Activated T-cell treated with anti-CD3 and anti-CD28 coated beads, Interleukin-2, amount 50 U/mL, for 72 hours (primary cell): ENCODE results near the gene ST6GAL1. TPM values are rescaled to one million over a fixed set of nuclear protein-coding genes. Genes with fewer than 3 reads are reported as not detected.
"Not testable (repeated sequence)": the region's sequence is repeated elsewhere in the genome, so short reads cannot be mapped to it uniquely, and the experiment has no call there.

Source experiments
- ATAC-seq, 2 donors: fragments of 150-1000 bp; cut with Tn5 transposase; replicated peaks in 1 of 2; 2 replicates each; pipeline ENCODE4 v1.10.0; 2021; ENCODE audit warnings: moderate library complexity in 2 of 2, mild to moderate bottlenecking in 1 of 2
- DNase-seq, 2 donors: peaks; one replicate each; pipeline ENCODE4 v3.0.0; 2021 to 2022; ENCODE audit warnings: mixed read lengths in 1 of 2
- H3K27ac Mint-ChIP-seq: one replicate; pipeline ENCODE4 v1.8.0; 2022; ENCODE audit warnings: mild to moderate bottlenecking, moderate library complexity, mixed read lengths
- H3K27me3 Mint-ChIP-seq: one replicate; pipeline ENCODE4 v1.8.0; 2022; ENCODE audit warnings: low read depth, mixed read lengths
- H3K36me3 Mint-ChIP-seq, 2 donors: one replicate each; pipeline ENCODE4 v1.8.0; 2022; ENCODE audit warnings: mixed read lengths in 2 of 2, mild to moderate bottlenecking in 1 of 2; ENCODE audit not compliant: insufficient read depth in 2 of 2
- H3K4me1 Mint-ChIP-seq: one replicate; pipeline ENCODE4 v1.8.0; 2022; ENCODE audit warnings: low read depth, mixed read lengths
- H3K4me3 Mint-ChIP-seq, 2 donors: one replicate each; pipeline ENCODE4 v1.8.0; 2022; ENCODE audit warnings: mild to moderate bottlenecking in 2 of 2, mixed read lengths in 2 of 2, moderate library complexity in 2 of 2
- H3K9me3 Mint-ChIP-seq, 2 donors: one replicate each; pipeline ENCODE4 v1.8.0; 2022; ENCODE audit warnings: mixed read lengths in 2 of 2
- total RNA-seq, 2 donors: library from RNA; stranded (reverse); gene quantifications; one replicate each; pipeline ENCODE4 v1.2.3, GENCODE V29; 2022

Gene ST6GAL1
- total RNA-seq, result 100 to 1,000 TPM in 1 of 2 donors, 10 to 100 TPM in 1; 98.1 to 104 TPM

- Mint-ChIP-seq H3K27ac (peak within 1 kb of the TSS; percentile 94), H3K4me1 (peaks cover 37% of the 10 kb centered on the region), H3K36me3 (peaks cover 17 to 19% of the 10 kb centered on the region in 2 donors), H3K27me3 (no peaks in the 10 kb centered on the region), H3K9me3 (no peaks in the 10 kb centered on the region), H3K4me3 (peak within 1 kb of the TSS; percentile 90 to 96)
- DNase-seq (peak; percentile 82 to 83), ATAC-seq (peak; percentile 67 to 69)
Measured at GRCh38 chr3:186930143-186930640, at the start of gene ST6GAL1. ST6GAL1 (plus strand) TSS chr3:186930526; CDS start chr3:187042704, 112,178 bp downstream.

- ATAC-seq (peak; percentile 54 to 58), DNase-seq (no peak)
- Mint-ChIP-seq H3K27ac (peak overlapping the region; percentile 100), H3K9me3 (no peaks in the 10 kb centered on the region), H3K36me3 (peaks cover 0 to 2% of the 10 kb centered on the region in 2 donors), H3K4me1 (peaks cover 70% of the 10 kb centered on the region), H3K4me3 (peak overlapping the region; percentile 65 to 77), H3K27me3 (no peaks in the 10 kb centered on the region)
Measured at GRCh38 chr3:186882150-186882524, 48.2 kb upstream of the ST6GAL1 start.

GRCh38 chr3:186882881-186883685 is 47.2 kb upstream of the ST6GAL1 start:
- DNase-seq (peak; percentile 67 to 76), ATAC-seq (peak; percentile 82 to 85)
- H3K4me3 Mint-ChIP-seq, result peak overlapping the region; percentile 72 to 81
- H3K4me1 Mint-ChIP-seq, result peaks cover 70% of the 10 kb centered on the region
- no peaks in the 10 kb centered on the region for H3K9me3 Mint-ChIP-seq
- peak overlapping the region; percentile 85 for H3K27ac Mint-ChIP-seq
- H3K27me3 Mint-ChIP-seq, result no peaks in the 10 kb centered on the region
- H3K36me3 Mint-ChIP-seq, result peaks cover 0 to 2% of the 10 kb centered on the region in 2 donors

- H3K4me1 Mint-ChIP-seq, result peaks cover 75% of the 10 kb centered on the region
- H3K9me3 Mint-ChIP-seq, result no peaks in the 10 kb centered on the region
- DNase-seq (no peak), ATAC-seq (no peak)
- H3K4me3 Mint-ChIP-seq, result peak overlapping the region; percentile 72 to 81
- no peaks in the 10 kb centered on the region for H3K27me3 Mint-ChIP-seq
- H3K27ac Mint-ChIP-seq, result peak overlapping the region; percentile 85
- H3K36me3 Mint-ChIP-seq, result peaks cover 0 to 2% of the 10 kb centered on the region in 2 donors
Measured at GRCh38 chr3:186883686-186884058, 46.7 kb upstream of the ST6GAL1 start.

GRCh38 chr3:186884868-186885267 is 45.5 kb upstream of the ST6GAL1 start:
- not testable (repeated sequence) for DNase-seq, ATAC-seq, H3K4me3 Mint-ChIP-seq, H3K36me3 Mint-ChIP-seq, H3K27me3 Mint-ChIP-seq, H3K9me3 Mint-ChIP-seq, H3K27ac Mint-ChIP-seq
- H3K4me1 Mint-ChIP-seq, result peaks cover 71% of the 10 kb centered on the region

GRCh38 chr3:186886202-186886981 is 43.9 kb upstream of the ST6GAL1 start:
- Mint-ChIP-seq H3K4me1 (peaks cover 56% of the 10 kb centered on the region), H3K36me3 (no peaks in the 10 kb centered on the region)

GRCh38 chr3:186887507-186887938 is 42.8 kb upstream of the ST6GAL1 start:
- not testable (repeated sequence) for H3K4me3 Mint-ChIP-seq, H3K27ac Mint-ChIP-seq, H3K9me3 Mint-ChIP-seq, ATAC-seq, H3K27me3 Mint-ChIP-seq, H3K36me3 Mint-ChIP-seq, DNase-seq
- peaks cover 44% of the 10 kb centered on the region for H3K4me1 Mint-ChIP-seq

More at GRCh38 chr3:186886202-186886981, 43.9 kb upstream of the ST6GAL1 start:
- no peak for ATAC-seq
- Mint-ChIP-seq H3K4me3 (no peak overlapping the region), H3K9me3 (no peaks in the 10 kb centered on the region), H3K27me3 (peaks cover 8% of the 10 kb centered on the region), H3K27ac (peak overlapping the region; percentile 18)
- no peak for DNase-seq

GRCh38 chr3:186888569-186888968 is 41.8 kb upstream of the ST6GAL1 start:
- H3K36me3 Mint-ChIP-seq, result no peaks in the 10 kb centered on the region
- no peak for ATAC-seq
- no peak overlapping the region for H3K27ac Mint-ChIP-seq
- H3K9me3 Mint-ChIP-seq, result no peaks in the 10 kb centered on the region
- no peak overlapping the region for H3K4me3 Mint-ChIP-seq
- peaks cover 35% of the 10 kb centered on the region for H3K4me1 Mint-ChIP-seq
- peaks cover 8% of the 10 kb centered on the region for H3K27me3 Mint-ChIP-seq
- DNase-seq, result no peak

- peaks cover 29% of the 10 kb centered on the region for H3K4me1 Mint-ChIP-seq
Measured at GRCh38 chr3:186889698-186890097, 40.6 kb upstream of the ST6GAL1 start.

GRCh38 chr3:186890911-186891310 is 39.4 kb upstream of the ST6GAL1 start:
- no peak overlapping the region for H3K4me3 Mint-ChIP-seq
- no peaks in the 10 kb centered on the region for H3K36me3 Mint-ChIP-seq
- DNase-seq (no peak), ATAC-seq (no peak)
- H3K4me1 Mint-ChIP-seq, result peaks cover 20% of the 10 kb centered on the region
- no peak overlapping the region for H3K27ac Mint-ChIP-seq
- peaks cover 8% of the 10 kb centered on the region for H3K27me3 Mint-ChIP-seq
- H3K9me3 Mint-ChIP-seq, result no peaks in the 10 kb centered on the region

More at GRCh38 chr3:186889698-186890097, 40.6 kb upstream of the ST6GAL1 start:
- ATAC-seq, H3K9me3 Mint-ChIP-seq, H3K36me3 Mint-ChIP-seq, H3K27ac Mint-ChIP-seq, DNase-seq, H3K27me3 Mint-ChIP-seq, H3K4me3 Mint-ChIP-seq: not testable (repeated sequence)

- not testable (repeated sequence) for H3K4me3 Mint-ChIP-seq, H3K9me3 Mint-ChIP-seq, ATAC-seq
Measured at GRCh38 chr3:186893071-186893470, 37.3 kb upstream of the ST6GAL1 start.

GRCh38 chr3:186895406-186895805 is 34.9 kb upstream of the ST6GAL1 start:
- no peak for ATAC-seq
- Mint-ChIP-seq H3K27me3 (no peaks in the 10 kb centered on the region), H3K4me1 (peaks cover 12% of the 10 kb centered on the region), H3K27ac (no peak overlapping the region), H3K4me3 (no peak overlapping the region), H3K9me3 (peaks cover 2 to 3% of the 10 kb centered on the region in 2 donors), H3K36me3 (no peaks in the 10 kb centered on the region)
- no peak for DNase-seq

More at GRCh38 chr3:186893071-186893470, 37.3 kb upstream of the ST6GAL1 start:
- peaks cover 13% of the 10 kb centered on the region for H3K4me1 Mint-ChIP-seq
- not testable (repeated sequence) for H3K27me3 Mint-ChIP-seq, DNase-seq, H3K27ac Mint-ChIP-seq, H3K36me3 Mint-ChIP-seq

- Mint-ChIP-seq H3K27me3 (no peaks in the 10 kb centered on the region), H3K4me1 (peaks cover 18% of the 10 kb centered on the region), H3K27ac (no peak overlapping the region), H3K36me3 (no peaks in the 10 kb centered on the region), H3K4me3 (no peak overlapping the region), H3K9me3 (peaks cover 2 to 3% of the 10 kb centered on the region in 2 donors)
- DNase-seq (no peak), ATAC-seq (no peak)
Measured at GRCh38 chr3:186896006-186896405, 34.3 kb upstream of the ST6GAL1 start.
